Stomach (tissue), 4 donors: Measurements from ENCODE around the gene NFXL1.

Experiments used
- POLR2A ChIP-seq, 4 donors: fragments of 450-650 bp; IDR thresholded peaks; one replicate each; pipeline ENCODE4 v1.6.1; 2016; ENCODE audit warnings: antibody characterized with exemption in 4 of 4, control low read depth in 2 of 4, mild to moderate bottlenecking in 1 of 4, moderate library complexity in 1 of 4
- TF ChIP-seq, protein P1 (sequence below), 7 experiments: fragments of 450-650 bp in 4 of 7; fragments of 200-600 bp in 3 of 7; sonication (generic) in 3 of 7; IDR thresholded peaks; one replicate each; pipeline ENCODE4 v1.5.1; 2016 to 2019; ENCODE audit warnings: antibody characterized with exemption in 7 of 7, control low read depth in 2 of 7, mild to moderate bottlenecking in 1 of 7

DNA sequence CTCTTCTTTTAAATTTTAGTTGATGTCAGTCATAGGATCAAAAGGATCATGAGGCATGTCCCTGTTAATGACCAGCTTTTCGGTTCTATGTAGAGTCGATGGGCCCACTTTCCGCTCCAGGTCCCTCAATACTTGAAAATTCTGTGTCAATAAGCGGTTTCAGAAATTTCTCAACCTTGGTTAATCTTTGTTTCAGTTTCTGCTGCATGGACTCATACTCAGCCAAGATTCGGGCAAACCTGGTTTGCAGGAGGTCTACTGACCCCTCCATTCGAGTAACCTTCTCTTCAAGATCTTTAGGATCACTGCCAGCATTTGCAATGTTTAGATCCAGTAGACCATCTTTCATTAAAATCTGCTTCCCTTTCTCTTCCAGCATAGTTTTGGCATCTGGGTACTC lies 22.0 kb upstream of the NFXL1 start:
- TF ChIP-seq POLR2A (IDR thresholded peaks at IDR 0.05), result no peak
- TF ChIP-seq, protein P1, sequence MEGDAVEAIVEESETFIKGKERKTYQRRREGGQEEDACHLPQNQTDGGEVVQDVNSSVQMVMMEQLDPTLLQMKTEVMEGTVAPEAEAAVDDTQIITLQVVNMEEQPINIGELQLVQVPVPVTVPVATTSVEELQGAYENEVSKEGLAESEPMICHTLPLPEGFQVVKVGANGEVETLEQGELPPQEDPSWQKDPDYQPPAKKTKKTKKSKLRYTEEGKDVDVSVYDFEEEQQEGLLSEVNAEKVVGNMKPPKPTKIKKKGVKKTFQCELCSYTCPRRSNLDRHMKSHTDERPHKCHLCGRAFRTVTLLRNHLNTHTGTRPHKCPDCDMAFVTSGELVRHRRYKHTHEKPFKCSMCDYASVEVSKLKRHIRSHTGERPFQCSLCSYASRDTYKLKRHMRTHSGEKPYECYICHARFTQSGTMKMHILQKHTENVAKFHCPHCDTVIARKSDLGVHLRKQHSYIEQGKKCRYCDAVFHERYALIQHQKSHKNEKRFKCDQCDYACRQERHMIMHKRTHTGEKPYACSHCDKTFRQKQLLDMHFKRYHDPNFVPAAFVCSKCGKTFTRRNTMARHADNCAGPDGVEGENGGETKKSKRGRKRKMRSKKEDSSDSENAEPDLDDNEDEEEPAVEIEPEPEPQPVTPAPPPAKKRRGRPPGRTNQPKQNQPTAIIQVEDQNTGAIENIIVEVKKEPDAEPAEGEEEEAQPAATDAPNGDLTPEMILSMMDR (IDR thresholded peaks at IDR 0.05), result no peak
